HL-60 (cell line): ENCODE results near the gene USP20.

Experiments used
- GABPA ChIP-seq: IDR thresholded peaks from 2 replicates; pipeline ENCODE4 v1.6.1; 2012; ENCODE audit warnings: low read depth
- POLR2AphosphoS5 ChIP-seq: IDR thresholded peaks from 2 replicates; pipeline ENCODE4 v1.6.1; 2012; ENCODE audit warnings: low read depth
- REST ChIP-seq: IDR thresholded peaks from 2 replicates; pipeline ENCODE4 v1.6.1; 2012; ENCODE audit warnings: low read depth; ENCODE audit not compliant: insufficient replicate concordance
- TF ChIP-seq, protein P1 (sequence below): IDR thresholded peaks from one replicate; pipeline ENCODE4 v1.5.1; 2011; ENCODE audit warnings: low read length, control low read depth, inconsistent platforms; ENCODE audit not compliant: insufficient read depth

GRCh38 chr9:129889122-129889940, 54.1 kb downstream of the USP20 start:
- TF ChIP-seq, protein P1, sequence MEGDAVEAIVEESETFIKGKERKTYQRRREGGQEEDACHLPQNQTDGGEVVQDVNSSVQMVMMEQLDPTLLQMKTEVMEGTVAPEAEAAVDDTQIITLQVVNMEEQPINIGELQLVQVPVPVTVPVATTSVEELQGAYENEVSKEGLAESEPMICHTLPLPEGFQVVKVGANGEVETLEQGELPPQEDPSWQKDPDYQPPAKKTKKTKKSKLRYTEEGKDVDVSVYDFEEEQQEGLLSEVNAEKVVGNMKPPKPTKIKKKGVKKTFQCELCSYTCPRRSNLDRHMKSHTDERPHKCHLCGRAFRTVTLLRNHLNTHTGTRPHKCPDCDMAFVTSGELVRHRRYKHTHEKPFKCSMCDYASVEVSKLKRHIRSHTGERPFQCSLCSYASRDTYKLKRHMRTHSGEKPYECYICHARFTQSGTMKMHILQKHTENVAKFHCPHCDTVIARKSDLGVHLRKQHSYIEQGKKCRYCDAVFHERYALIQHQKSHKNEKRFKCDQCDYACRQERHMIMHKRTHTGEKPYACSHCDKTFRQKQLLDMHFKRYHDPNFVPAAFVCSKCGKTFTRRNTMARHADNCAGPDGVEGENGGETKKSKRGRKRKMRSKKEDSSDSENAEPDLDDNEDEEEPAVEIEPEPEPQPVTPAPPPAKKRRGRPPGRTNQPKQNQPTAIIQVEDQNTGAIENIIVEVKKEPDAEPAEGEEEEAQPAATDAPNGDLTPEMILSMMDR = no peak
- TF ChIP-seq GABPA (no peak), POLR2AphosphoS5 (no peak; the same call in 1 of the 2 replicates), REST (no peak)
